ENCODE measurements around the gene DNAJC1.
"Not testable (repeated sequence)": the region's sequence is repeated elsewhere in the genome, so short reads cannot be mapped to it uniquely, and the experiment has no call there.

DNAJC1 gene

DNA sequence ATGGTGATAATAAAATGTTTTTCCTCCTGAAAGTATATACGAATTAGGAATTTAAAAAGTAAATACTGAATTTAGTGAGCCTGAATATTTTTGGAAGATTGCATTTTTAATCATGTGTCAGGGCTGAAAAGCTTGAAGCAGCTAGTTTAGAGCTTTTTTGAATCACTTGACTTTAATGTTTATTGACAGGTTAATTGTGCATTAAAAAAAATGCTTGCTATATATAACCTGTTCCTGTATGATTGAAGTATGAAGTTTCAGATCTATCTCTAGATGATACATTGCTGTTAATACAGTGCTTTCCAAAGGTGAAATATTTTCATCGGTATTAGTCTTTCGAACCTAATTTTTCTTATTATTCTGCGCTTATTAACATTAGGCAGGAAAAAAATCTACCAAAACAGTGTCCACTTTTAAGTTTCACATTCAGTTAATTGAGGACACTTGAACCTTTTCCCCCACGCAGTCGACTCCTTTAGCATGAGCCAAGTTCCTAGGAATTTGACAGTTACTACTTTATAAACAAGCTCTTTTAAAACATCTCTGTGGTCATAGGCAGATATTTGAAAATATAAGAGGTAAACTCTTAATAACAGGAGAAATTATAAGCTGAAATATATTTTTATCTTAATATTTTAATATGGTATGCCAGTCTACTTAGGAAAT lies 282.4 kb downstream of the DNAJC1 start:
- DNase-seq = no peak

- no peak for DNase-seq
Observed at GRCh38 chr10:21720090-21720489, 283.4 kb downstream of the DNAJC1 start.

DNA sequence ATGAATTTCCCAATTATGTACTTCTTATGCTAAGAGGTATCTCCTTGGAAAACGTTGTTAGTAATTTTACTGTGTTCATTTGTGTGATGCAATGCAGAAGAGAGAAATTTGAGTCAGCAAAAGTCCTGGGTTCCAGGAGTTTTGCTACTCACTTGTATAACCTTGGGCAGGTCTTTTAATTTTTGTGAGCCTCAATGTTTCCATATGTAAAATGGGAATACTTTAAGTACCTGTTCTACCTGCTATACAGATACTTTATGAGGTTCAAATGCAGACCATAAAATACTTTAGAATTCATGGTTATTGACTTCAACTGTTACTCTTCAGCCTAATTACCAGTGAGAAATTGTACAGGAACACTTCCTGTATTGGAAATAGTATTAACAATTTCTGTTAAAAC lies 284.0 kb downstream of the DNAJC1 start:
- no peak for DNase-seq

- DNase-seq = not testable (repeated sequence)
Observed at GRCh38 chr10:21717437-21718054, 286.0 kb downstream of the DNAJC1 start.

DNA sequence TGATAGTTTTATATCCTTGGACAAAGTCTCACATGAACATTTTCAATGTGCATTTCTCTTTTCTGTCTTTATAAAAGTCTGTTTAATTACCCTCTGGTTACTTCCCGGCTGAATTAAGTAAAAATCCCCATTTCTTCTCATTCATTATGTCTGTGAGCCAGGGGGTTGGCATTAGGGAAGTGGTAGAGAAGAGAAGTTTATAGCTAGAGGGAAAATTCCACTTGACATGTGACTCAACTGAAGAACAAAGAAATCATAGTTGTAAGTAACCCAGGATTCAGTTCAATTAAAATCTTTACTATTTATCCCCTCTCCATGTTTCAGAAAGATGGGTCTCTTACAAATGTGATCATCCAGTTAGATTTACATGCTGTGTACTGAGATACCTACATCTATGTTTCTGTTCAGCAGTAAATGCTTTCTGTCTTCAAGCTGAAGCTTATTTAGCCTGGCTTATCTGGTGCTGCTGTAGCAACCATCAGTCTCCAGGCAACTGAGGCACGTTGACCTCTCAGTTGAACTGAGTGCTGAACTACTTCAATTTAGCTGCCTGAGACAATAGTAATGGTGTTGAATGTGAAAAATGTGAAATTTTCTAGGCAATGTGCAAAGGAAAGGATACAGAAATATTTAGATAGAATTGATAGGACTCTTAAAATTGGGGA lies 287.9 kb downstream of the DNAJC1 start:
- no peak for DNase-seq

DNA sequence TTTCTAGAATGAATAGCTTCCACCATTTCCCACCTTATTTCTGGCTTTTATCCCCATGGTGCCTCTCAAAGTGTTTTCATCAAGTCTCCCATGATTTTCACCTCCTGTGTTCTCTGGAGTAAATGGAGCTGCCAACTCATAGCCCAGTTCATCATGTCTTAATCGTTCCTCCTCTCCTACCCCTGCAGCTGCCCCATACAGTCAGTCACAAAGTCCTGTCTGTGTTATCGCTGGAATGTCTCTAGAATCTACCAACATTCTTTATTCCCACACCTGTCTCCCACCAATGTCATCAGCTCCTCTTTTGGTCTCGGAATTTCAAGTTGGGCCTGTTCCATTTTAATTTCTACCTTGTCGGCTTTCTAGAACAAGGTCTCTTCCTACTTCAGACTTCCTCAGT lies 290.6 kb downstream of the DNAJC1 start:
- no peak for DNase-seq

DNA sequence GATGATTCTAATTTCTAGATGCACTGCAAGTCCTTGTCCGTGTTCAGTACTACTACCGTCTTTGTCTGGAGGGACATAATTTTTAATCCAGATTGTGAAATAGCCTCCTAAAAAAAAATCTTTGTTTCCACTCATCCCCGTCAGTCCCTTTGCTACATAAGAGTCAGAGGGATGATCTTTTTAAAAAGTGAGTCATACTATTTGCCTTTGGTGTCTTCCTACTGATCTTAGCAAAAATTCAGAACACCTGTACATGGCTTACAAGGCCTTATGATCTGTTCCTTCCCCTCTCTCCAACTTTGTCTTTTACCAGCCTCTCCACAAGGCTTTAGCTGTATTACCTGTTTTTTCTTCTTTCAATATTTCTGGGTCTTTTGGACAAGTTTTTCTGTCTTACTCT lies 296.0 kb downstream of the DNAJC1 start:
- no peak for DNase-seq
